Ascending aorta (tissue), 2 donors: ENCODE measurements around the gene BANF2. TPM values are rescaled to one million over a fixed set of nuclear protein-coding genes. Genes with fewer than 3 reads are reported as not detected.

Experiments
- DNase-seq, 2 donors: peaks; one replicate each; pipeline ENCODE4 v3.0.0-alpha.2; 2019; ENCODE audit warnings: low spot score in 2 of 2
- H3K27ac ChIP-seq, 2 donors: fragments of 200-600 bp; sonication (generic); one replicate each; pipeline ENCODE4 v1.5.1; 2016 to 2017; ENCODE audit warnings: mild to moderate bottlenecking in 1 of 2
- H3K27me3 ChIP-seq: fragments of 200-600 bp; sonication (generic); one replicate; pipeline ENCODE4 v1.5.1; 2017
- H3K36me3 ChIP-seq, 2 donors: fragments of 200-600 bp; sonication (generic); one replicate each; pipeline ENCODE4 v1.5.1; 2016
- H3K4me1 ChIP-seq, 2 donors: fragments of 200-600 bp; sonication (generic); one replicate each; pipeline ENCODE4 v1.5.1; 2016 to 2017; ENCODE audit warnings: mild to moderate bottlenecking in 1 of 2
- H3K4me3 ChIP-seq, 2 donors: fragments of 200-600 bp; sonication (generic); one replicate each; pipeline ENCODE4 v1.5.1; 2016 to 2017; ENCODE audit warnings: mild to moderate bottlenecking in 1 of 2
- H3K9me3 ChIP-seq, 2 donors: fragments of 200-600 bp; sonication (generic); one replicate each; pipeline ENCODE4 v1.5.1; 2016
- intact Hi-C: fragments of 100-400 bp; cut with DNase I; formaldehyde crosslinking; loops from one replicate; pipeline ENCODE4 v1.15.1; 2023
- total RNA-seq: library from RNA; depleted of rRNA; stranded (reverse); fragments of >200 nt; gene quantifications from one replicate; pipeline ENCODE4 v1.1.0, GENCODE V29; 2016
- TF ChIP-seq, protein P1 (sequence below), 3 experiments: fragments of 200-600 bp in 2 of 3; fragments of 450-650 bp in 1 of 3; sonication (generic) in 2 of 3; IDR thresholded peaks; one replicate each; pipeline ENCODE4 v1.5.1; 2016 to 2019; ENCODE audit warnings: antibody characterized with exemption in 3 of 3, mild to moderate bottlenecking in 1 of 3, moderate library complexity in 1 of 3

Gene BANF2
- total RNA-seq, 1 donor from 2014 or later, result not detected

DNA sequence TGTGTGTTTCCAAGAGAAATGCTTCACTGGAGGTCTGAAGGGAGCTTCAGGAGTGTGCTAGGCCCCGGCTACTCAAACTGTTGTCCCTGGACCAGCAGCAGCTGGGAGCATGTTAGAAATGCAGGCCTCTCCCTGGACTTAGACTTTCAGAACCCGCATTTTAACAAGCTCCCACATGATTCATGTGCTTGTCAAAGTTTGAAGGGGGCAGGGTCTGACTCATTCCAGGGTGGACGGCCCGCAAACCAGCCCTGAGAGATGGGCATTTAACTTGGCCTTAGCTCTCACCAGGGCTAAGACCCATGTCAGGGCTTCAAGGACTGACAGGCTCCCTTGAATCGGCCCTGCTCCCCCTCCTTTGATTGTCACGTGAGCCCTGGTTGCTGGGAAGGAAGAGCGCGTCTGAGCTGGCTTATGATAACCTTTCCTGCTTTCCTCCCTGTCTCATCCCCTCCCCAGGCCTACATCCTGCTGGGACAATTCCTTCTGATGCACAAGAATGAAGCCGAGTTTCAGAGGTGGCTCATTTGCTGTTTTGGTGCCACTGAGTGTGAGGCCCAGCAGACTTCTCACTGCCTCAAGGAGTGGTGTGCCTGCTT lies 35.5 kb downstream of the BANF2 start:
- Histone ChIP-seq H3K27me3 (no peaks in the 10 kb centered on the region), H3K36me3 (no peaks in the 10 kb centered on the region), H3K4me1 (no peaks in the 10 kb centered on the region), H3K4me3 (no peak overlapping the region), H3K9me3 (no peaks in the 10 kb centered on the region), H3K27ac (no peak overlapping the region)
- no peak for DNase-seq
- TF ChIP-seq, protein P1, sequence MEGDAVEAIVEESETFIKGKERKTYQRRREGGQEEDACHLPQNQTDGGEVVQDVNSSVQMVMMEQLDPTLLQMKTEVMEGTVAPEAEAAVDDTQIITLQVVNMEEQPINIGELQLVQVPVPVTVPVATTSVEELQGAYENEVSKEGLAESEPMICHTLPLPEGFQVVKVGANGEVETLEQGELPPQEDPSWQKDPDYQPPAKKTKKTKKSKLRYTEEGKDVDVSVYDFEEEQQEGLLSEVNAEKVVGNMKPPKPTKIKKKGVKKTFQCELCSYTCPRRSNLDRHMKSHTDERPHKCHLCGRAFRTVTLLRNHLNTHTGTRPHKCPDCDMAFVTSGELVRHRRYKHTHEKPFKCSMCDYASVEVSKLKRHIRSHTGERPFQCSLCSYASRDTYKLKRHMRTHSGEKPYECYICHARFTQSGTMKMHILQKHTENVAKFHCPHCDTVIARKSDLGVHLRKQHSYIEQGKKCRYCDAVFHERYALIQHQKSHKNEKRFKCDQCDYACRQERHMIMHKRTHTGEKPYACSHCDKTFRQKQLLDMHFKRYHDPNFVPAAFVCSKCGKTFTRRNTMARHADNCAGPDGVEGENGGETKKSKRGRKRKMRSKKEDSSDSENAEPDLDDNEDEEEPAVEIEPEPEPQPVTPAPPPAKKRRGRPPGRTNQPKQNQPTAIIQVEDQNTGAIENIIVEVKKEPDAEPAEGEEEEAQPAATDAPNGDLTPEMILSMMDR (IDR thresholded peaks at IDR 0.05), result no peak
- intact Hi-C loops, result no loop called here

DNA sequence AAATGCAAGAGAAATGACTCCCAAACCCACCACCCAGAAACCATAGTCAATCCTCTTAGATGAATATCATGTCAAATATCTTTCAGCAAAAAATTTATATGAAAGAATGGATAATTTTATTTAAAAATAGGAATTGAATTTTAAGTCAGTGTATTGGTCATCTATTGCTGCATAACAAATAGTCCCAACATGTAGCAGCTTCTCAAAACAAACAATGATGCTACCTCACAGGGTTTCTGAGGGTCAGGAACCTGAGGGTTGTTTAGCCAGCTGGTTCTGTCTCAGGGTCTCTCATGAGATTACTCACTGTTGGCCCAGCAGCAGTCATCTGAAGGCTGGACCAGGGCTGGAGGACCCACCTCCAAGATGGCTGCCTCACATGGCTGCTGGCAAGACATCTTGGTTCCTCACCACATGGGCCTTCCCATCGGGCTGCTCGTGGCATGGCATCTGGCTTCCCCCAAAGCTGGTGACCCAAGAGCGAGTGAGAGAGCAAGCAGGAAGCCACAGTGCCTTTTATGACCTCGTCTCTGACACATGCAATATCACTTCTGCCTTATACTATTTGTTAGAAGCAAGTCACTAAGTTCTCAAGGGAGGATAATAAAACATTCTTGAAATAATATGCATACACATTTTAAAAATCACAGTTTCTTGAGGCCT lies 36.3 kb downstream of the BANF2 start:
- H3K4me3 ChIP-seq, result no peak overlapping the region
- intact Hi-C loops, result no loop called here
- H3K9me3 ChIP-seq, result no peaks in the 10 kb centered on the region
- H3K27me3 ChIP-seq, result no peaks in the 10 kb centered on the region
- TF ChIP-seq, protein P1 (IDR thresholded peaks at IDR 0.05), result no peak
- H3K27ac ChIP-seq, result no peak overlapping the region
- DNase-seq, result no peak
- no peaks in the 10 kb centered on the region for H3K36me3 ChIP-seq
- no peaks in the 10 kb centered on the region for H3K4me1 ChIP-seq

DNA sequence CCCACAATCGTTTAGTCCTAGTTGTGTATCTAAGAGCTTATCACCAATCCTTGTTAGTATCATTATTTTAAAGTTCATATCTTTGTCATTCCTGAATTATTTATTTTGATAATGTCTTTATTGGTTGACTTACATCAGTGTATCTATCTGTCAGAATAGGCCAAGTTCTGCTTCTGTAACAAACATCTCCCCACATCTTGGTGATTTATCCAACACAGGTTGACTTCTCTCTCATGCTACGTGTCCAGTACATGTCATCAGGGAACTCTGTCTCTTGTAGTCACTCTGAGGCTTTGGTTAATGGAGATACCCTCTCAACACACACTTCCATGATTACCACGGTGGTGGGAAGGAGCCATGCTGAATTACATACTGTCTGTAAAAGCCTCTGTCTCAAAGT lies 38.4 kb downstream of the BANF2 start:
- H3K27me3 ChIP-seq, result no peaks in the 10 kb centered on the region
- no peak overlapping the region for H3K27ac ChIP-seq
- intact Hi-C loops, result no loop called here
- TF ChIP-seq, protein P1 (IDR thresholded peaks at IDR 0.05), result no peak
- H3K4me1 ChIP-seq, result no peaks in the 10 kb centered on the region
- no peak for DNase-seq
- no peak overlapping the region for H3K4me3 ChIP-seq
- H3K36me3 ChIP-seq, result no peaks in the 10 kb centered on the region
- H3K9me3 ChIP-seq, result no peaks in the 10 kb centered on the region

DNA sequence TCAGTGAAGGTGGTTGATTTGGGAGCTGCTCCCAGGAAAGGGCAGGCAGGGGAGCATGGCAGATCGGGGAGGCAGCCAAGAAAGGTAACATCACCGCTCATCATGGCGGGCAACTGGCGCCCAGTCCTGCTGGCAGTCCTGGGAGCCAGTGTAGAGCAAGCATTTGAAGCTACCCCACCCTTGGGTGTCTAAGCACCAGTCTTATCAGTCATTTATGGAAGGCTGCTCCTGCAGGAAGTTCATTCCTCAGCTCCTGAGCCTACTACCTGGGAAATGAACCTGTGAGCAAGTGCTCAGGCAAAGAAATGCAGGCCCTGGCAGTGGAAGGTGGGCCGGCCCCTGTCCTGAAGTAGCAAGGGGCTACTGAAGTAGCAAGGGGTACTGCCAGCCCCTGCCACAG lies 41.5 kb downstream of the BANF2 start:
- Histone ChIP-seq H3K36me3 (no peaks in the 10 kb centered on the region), H3K4me1 (no peaks in the 10 kb centered on the region), H3K4me3 (no peak overlapping the region), H3K9me3 (no peaks in the 10 kb centered on the region), H3K27ac (no peak overlapping the region), H3K27me3 (no peaks in the 10 kb centered on the region)
- intact Hi-C loops, result no loop called here
- TF ChIP-seq, protein P1 (IDR thresholded peaks at IDR 0.05), result no peak
- DNase-seq, result no peak

DNA sequence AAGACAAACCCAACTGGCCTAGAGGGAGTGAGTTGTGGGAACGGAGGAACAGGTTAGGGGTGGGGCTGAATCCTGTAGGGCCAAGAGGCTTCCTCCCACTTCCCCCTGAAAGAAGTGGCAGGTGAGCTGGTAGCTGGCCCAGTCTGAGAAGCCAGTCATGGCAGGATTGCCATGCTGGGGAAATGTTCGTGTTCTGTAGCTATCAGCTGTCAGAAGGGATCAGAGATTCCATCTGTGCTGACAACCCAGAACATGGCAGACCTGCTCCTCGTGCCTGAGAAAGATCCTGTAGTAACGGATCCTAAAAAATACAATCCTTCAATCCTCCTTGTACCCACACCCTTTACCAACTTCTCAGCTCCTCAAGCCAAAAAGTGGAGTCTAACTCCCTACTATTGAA lies 43.0 kb downstream of the BANF2 start:
- no peaks in the 10 kb centered on the region for H3K36me3 ChIP-seq
- H3K27me3 ChIP-seq, result no peaks in the 10 kb centered on the region
- TF ChIP-seq, protein P1 (IDR thresholded peaks at IDR 0.05), result no peak
- no peak overlapping the region for H3K27ac ChIP-seq
- H3K4me3 ChIP-seq, result no peak overlapping the region
- no peaks in the 10 kb centered on the region for H3K9me3 ChIP-seq
- DNase-seq, result no peak
- no peaks in the 10 kb centered on the region for H3K4me1 ChIP-seq
- intact Hi-C loops, result no loop called here
